ENCODE results near the gene HECW1.

Gene HECW1

GRCh38 chr7:43229801-43230200 is 117.4 kb downstream of the HECW1 start:
- no peak overlapping the region for H3K4me3 ChIP-seq (replicated peaks; ENCODE audit: low read depth, low read length)
- no peak for DNase-seq (ENCODE audit: low read depth)
- no peak for TF ChIP-seq CTCF (IDR thresholded peaks at IDR 0.05; ENCODE audit: low read length, missing control alignments)

GRCh38 chr7:43232366-43232765 is 119.9 kb downstream of the HECW1 start:
- no peak for TF ChIP-seq CTCF (IDR thresholded peaks at IDR 0.05; ENCODE audit: low read length, missing control alignments)
- no peak for DNase-seq (ENCODE audit: low read depth)
- H3K4me3 ChIP-seq (replicated peaks; ENCODE audit: low read depth, low read length), result no peak overlapping the region

GRCh38 chr7:43234073-43234472 is 121.6 kb downstream of the HECW1 start:
- TF ChIP-seq CTCF (IDR thresholded peaks at IDR 0.05; ENCODE audit: low read length, missing control alignments), result no peak
- no peak overlapping the region for H3K4me3 ChIP-seq (replicated peaks; ENCODE audit: low read depth, low read length)
- no peak for DNase-seq (ENCODE audit: low read depth)

- H3K4me3 ChIP-seq (replicated peaks; ENCODE audit: low read depth, low read length), result no peak overlapping the region
- TF ChIP-seq CTCF (IDR thresholded peaks at IDR 0.05; ENCODE audit: low read length, missing control alignments), result no peak
- no peak for DNase-seq (ENCODE audit: low read depth)
Measured at GRCh38 chr7:43234968-43235367, 122.5 kb downstream of the HECW1 start.

- DNase-seq (ENCODE audit: low read depth), result no peak
- no peak overlapping the region for H3K4me3 ChIP-seq (replicated peaks; ENCODE audit: low read depth, low read length)
- TF ChIP-seq CTCF (IDR thresholded peaks at IDR 0.05; ENCODE audit: low read length, missing control alignments), result no peak
Measured at GRCh38 chr7:43240565-43240964, 128.1 kb downstream of the HECW1 start.

GRCh38 chr7:43242628-43243255 is 130.3 kb downstream of the HECW1 start:
- no peak for TF ChIP-seq CTCF (IDR thresholded peaks at IDR 0.05; ENCODE audit: low read length, missing control alignments)
- no peak for DNase-seq (ENCODE audit: low read depth)
- H3K4me3 ChIP-seq (replicated peaks; ENCODE audit: low read depth, low read length), result no peak overlapping the region

- DNase-seq (ENCODE audit: low read depth), result no peak
- TF ChIP-seq CTCF (IDR thresholded peaks at IDR 0.05; ENCODE audit: low read length, missing control alignments), result no peak
- H3K4me3 ChIP-seq (replicated peaks; ENCODE audit: low read depth, low read length), result no peak overlapping the region
Measured at GRCh38 chr7:43244232-43244631, 131.8 kb downstream of the HECW1 start.
